ENCODE data around the gene HIVEP1.

Gene HIVEP1

GRCh38 chr6:12001706-12002435 lies 10.2 kb upstream of the HIVEP1 start:
- TF ChIP-seq CTCF (IDR thresholded peaks at IDR 0.05; ENCODE audit: low read depth, low read length, missing control alignments): no peak
- H3K4me3 ChIP-seq (ENCODE audit: low read depth, low read length): no peak overlapping the region
- no peak for DNase-seq (ENCODE audit: low read depth)

- DNase-seq (ENCODE audit: low read depth): no peak
- H3K4me3 ChIP-seq (ENCODE audit: low read depth, low read length): no peak overlapping the region
- no peak for TF ChIP-seq CTCF (IDR thresholded peaks at IDR 0.05; ENCODE audit: low read depth, low read length, missing control alignments)
These were observed 4.6 kb upstream of the HIVEP1 start for GRCh38 chr6:12007473-12007872.

GRCh38 chr6:12007887-12008286 lies 4.2 kb upstream of the HIVEP1 start:
- H3K4me3 ChIP-seq (ENCODE audit: low read depth, low read length): peak overlapping the region; percentile 68; the same call in 1 of the 2 replicates
- no peak for TF ChIP-seq CTCF (IDR thresholded peaks at IDR 0.05; ENCODE audit: low read depth, low read length, missing control alignments)
- DNase-seq (ENCODE audit: low read depth): no peak

- peak; percentile 53 for DNase-seq (ENCODE audit: low read depth)
These were observed 3.5 kb upstream of the HIVEP1 start for GRCh38 chr6:12008366-12009179.

GRCh38 chr6:12009180-12009685 lies 2.9 kb upstream of the HIVEP1 start:
- TF ChIP-seq CTCF (IDR thresholded peaks at IDR 0.05; ENCODE audit: low read depth, low read length, missing control alignments): no peak
- H3K4me3 ChIP-seq (ENCODE audit: low read depth, low read length): peak overlapping the region; percentile 68
- DNase-seq (ENCODE audit: low read depth): no peak

More at GRCh38 chr6:12008366-12009179, 3.5 kb upstream of the HIVEP1 start:
- H3K4me3 ChIP-seq (ENCODE audit: low read depth, low read length): peak overlapping the region; percentile 68
- no peak for TF ChIP-seq CTCF (IDR thresholded peaks at IDR 0.05; ENCODE audit: low read depth, low read length, missing control alignments)

- peak overlapping the region; percentile 68 for H3K4me3 ChIP-seq (ENCODE audit: low read depth, low read length)
- DNase-seq (ENCODE audit: low read depth): no peak
- no peak for TF ChIP-seq CTCF (IDR thresholded peaks at IDR 0.05; ENCODE audit: low read depth, low read length, missing control alignments)
These were observed 2.1 kb upstream of the HIVEP1 start for GRCh38 chr6:12009876-12010634.
